Measurements from ENCODE around the gene THOC2.

THOC2 gene

DNA sequence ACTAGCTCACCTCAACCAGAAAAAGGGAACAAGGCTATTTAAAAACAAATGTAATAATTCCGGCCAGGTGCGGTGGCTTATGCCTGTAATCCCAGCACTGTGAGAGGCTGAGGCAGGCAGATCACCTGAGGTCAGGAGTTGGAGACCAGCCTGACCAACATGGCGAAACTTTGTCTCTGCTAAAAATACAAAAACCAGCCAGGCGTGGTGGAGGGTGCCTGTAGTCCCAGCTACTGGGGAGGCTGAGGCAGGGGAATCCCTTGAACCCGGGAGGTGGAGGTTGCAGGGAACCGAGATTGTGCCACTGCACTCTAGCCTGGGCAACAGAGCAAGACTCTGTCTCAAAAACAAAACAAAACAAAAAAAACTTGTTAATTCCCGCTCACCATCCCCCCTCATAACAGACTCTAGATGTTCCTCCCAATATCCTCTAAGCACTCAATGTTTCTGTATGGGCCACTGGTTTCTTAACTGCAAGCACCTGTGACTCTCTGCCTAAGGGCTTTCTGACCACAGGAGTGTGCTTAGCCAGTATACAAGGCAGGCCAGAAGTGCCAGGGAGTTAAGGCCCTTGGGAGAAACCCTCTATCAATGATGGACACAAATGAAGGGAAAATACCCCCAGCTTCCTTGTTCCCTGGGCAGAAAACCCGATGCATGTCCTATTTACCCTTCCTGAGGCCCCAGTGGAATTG, 21.0 kb upstream of the THOC2 start (continued):
- TF ChIP-seq, protein P1, sequence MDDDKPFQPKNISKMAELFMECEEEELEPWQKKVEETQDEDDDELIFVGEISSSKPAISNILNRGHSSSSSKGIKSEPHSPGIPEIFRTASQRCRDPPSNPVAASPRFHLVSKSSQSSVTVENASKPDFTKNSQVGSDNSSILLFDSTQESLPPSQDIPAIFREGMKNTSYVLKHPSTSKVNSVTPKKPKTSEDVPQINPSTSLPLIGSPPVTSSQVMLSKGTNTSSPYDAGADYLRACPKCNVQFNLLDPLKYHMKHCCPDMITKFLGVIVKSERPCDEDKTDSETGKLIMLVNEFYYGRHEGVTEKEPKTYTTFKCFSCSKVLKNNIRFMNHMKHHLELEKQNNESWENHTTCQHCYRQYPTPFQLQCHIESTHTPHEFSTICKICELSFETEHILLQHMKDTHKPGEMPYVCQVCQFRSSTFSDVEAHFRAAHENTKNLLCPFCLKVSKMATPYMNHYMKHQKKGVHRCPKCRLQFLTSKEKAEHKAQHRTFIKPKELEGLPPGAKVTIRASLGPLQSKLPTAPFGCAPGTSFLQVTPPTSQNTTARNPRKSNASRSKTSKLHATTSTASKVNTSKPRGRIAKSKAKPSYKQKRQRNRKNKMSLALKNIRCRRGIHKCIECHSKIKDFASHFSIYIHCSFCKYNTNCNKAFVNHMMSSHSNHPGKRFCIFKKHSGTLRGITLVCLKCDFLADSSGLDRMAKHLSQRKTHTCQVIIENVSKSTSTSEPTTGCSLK (tag by site-specific recombination; IDR thresholded peaks at IDR 0.05): no peak
- TF ChIP-seq, protein P2, sequence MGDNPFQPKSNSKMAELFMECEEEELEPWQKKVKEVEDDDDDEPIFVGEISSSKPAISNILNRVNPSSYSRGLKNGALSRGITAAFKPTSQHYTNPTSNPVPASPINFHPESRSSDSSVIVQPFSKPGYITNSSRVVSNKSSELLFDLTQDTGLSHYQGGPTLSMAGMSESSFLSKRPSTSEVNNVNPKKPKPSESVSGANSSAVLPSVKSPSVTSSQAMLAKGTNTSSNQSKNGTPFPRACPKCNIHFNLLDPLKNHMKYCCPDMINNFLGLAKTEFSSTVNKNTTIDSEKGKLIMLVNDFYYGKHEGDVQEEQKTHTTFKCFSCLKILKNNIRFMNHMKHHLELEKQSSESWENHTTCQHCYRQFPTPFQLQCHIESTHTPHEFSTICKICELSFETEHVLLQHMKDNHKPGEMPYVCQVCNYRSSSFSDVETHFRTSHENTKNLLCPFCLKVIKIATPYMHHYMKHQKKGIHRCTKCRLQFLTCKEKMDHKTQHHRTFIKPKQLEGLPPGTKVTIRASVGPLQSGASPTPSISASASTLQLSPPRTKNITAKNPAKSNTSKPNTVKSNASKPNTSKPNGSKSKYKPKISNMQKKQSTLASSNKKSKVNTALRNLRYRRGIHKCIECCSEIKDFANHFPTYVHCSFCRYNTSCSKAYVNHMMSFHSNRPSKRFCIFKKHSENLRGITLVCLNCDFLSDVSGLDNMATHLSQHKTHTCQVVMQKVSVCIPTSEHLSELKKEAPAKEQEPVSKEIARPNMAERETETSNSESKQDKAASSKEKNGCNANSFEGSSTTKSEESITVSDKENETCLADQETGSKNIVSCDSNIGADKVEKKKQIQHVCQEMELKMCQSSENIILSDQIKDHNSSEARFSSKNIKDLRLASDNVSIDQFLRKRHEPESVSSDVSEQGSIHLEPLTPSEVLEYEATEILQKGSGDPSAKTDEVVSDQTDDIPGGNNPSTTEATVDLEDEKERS (tag by site-specific recombination; IDR thresholded peaks at IDR 0.05): no peak

DNA sequence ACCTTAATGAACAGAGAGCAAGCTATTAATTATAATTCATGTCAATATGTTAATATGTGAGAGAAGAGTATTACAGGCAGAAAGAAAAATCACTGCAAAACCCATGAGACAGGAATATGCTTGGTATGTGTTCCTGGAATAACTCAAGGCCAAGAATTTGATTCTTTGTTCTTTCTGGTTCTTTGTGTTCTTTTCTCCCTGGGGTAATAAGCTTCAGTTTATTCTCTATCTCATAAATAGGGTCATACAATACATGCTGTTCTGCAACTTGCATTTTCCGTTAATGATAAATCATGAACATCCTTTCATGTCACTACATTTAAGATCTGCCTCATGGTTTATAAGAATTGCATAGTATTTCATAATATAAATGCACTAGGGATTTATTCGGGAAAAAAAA, 16.8 kb upstream of the THOC2 start:
- H3K4me1 ChIP-seq (ENCODE audit: control insufficient read depth, insufficient read depth, low read length): no peaks in the 10 kb centered on the region
- CTCF ChIA-PET: interaction anchor here (0.7 kb wide), 1 partner anchor 125 kb away, joined by 3 read pairs; no protein-coding TSS in a partner anchor
- H3K27ac ChIP-seq (ENCODE audit: extremely low read depth, low read depth, low read length): no peak overlapping the region
- TF ChIP-seq ZNF433 (tag by site-specific recombination; IDR thresholded peaks at IDR 0.05; ENCODE audit: low read depth) (no peak), ZNF202 (tag by site-specific recombination; IDR thresholded peaks at IDR 0.05; ENCODE audit: borderline replicate concordance) (no peak), ZSCAN16 (tag by site-specific recombination; IDR thresholded peaks at IDR 0.05) (no peak), ZNF768 (tag by site-specific recombination; IDR thresholded peaks at IDR 0.05) (no peak), SALL2 (tag by site-specific recombination; IDR thresholded peaks at IDR 0.05; ENCODE audit: borderline replicate concordance) (no peak), OSR2 (tag by site-specific recombination; IDR thresholded peaks at IDR 0.05) (no peak), ZNF561 (tag by site-specific recombination; IDR thresholded peaks at IDR 0.05; ENCODE audit: borderline replicate concordance) (no peak)
- TF ChIP-seq, protein P3, sequence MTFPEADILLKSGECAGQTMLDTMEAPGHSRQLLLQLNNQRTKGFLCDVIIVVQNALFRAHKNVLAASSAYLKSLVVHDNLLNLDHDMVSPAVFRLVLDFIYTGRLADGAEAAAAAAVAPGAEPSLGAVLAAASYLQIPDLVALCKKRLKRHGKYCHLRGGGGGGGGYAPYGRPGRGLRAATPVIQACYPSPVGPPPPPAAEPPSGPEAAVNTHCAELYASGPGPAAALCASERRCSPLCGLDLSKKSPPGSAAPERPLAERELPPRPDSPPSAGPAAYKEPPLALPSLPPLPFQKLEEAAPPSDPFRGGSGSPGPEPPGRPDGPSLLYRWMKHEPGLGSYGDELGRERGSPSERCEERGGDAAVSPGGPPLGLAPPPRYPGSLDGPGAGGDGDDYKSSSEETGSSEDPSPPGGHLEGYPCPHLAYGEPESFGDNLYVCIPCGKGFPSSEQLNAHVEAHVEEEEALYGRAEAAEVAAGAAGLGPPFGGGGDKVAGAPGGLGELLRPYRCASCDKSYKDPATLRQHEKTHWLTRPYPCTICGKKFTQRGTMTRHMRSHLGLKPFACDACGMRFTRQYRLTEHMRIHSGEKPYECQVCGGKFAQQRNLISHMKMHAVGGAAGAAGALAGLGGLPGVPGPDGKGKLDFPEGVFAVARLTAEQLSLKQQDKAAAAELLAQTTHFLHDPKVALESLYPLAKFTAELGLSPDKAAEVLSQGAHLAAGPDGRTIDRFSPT (tag by site-specific recombination; IDR thresholded peaks at IDR 0.05): no peak
- TF ChIP-seq, protein P4, sequence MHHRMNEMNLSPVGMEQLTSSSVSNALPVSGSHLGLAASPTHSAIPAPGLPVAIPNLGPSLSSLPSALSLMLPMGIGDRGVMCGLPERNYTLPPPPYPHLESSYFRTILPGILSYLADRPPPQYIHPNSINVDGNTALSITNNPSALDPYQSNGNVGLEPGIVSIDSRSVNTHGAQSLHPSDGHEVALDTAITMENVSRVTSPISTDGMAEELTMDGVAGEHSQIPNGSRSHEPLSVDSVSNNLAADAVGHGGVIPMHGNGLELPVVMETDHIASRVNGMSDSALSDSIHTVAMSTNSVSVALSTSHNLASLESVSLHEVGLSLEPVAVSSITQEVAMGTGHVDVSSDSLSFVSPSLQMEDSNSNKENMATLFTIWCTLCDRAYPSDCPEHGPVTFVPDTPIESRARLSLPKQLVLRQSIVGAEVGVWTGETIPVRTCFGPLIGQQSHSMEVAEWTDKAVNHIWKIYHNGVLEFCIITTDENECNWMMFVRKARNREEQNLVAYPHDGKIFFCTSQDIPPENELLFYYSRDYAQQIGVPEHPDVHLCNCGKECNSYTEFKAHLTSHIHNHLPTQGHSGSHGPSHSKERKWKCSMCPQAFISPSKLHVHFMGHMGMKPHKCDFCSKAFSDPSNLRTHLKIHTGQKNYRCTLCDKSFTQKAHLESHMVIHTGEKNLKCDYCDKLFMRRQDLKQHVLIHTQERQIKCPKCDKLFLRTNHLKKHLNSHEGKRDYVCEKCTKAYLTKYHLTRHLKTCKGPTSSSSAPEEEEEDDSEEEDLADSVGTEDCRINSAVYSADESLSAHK (tag by site-specific recombination; IDR thresholded peaks at IDR 0.05): no peak
- TF ChIP-seq, protein P5, sequence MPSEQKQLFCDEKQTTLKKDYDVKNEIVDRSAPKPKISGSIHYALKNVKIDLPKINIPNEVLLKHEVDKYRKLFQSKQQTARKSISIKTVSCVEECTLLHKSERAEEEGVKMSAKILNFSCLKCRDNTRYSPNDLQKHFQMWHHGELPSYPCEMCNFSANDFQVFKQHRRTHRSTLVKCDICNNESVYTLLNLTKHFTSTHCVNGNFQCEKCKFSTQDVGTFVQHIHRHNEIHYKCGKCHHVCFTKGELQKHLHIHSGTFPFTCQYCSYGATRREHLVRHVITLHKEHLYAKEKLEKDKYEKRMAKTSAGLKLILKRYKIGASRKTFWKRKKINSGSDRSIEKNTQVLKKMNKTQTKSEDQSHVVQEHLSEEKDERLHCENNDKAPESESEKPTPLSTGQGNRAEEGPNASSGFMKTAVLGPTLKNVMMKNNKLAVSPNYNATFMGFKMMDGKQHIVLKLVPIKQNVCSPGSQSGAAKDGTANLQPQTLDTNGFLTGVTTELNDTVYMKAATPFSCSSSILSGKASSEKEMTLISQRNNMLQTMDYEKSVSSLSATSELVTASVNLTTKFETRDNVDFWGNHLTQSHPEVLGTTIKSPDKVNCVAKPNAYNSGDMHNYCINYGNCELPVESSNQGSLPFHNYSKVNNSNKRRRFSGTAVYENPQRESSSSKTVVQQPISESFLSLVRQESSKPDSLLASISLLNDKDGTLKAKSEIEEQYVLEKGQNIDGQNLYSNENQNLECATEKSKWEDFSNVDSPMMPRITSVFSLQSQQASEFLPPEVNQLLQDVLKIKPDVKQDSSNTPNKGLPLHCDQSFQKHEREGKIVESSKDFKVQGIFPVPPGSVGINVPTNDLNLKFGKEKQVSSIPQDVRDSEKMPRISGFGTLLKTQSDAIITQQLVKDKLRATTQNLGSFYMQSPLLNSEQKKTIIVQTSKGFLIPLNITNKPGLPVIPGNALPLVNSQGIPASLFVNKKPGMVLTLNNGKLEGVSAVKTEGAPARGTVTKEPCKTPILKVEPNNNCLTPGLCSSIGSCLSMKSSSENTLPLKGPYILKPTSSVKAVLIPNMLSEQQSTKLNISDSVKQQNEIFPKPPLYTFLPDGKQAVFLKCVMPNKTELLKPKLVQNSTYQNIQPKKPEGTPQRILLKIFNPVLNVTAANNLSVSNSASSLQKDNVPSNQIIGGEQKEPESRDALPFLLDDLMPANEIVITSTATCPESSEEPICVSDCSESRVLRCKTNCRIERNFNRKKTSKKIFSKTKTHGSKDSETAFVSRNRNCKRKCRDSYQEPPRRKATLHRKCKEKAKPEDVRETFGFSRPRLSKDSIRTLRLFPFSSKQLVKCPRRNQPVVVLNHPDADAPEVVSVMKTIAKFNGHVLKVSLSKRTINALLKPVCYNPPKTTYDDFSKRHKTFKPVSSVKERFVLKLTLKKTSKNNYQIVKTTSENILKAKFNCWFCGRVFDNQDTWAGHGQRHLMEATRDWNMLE (tag by site-specific recombination; conservative IDR thresholded peaks at IDR 0.05; ENCODE audit: low read depth): no peak
- H3K4me3 ChIP-seq (ENCODE audit: low read depth, low read length): no peak overlapping the region
- H3K36me3 ChIP-seq (ENCODE audit: control insufficient read depth in 2 of 2, insufficient read depth in 1 of 2, low read length in 2 of 2): no peaks in the 10 kb centered on the region
- no peaks in the 10 kb centered on the region for H3K9me3 ChIP-seq (ENCODE audit: control insufficient read depth, insufficient read depth, low read depth, low read length)
- POLR2A ChIA-PET: no interaction called here

Measured in HEK293 (cell line).